HG03060 (cell line): ENCODE data around the gene PRAMEF11.

ENCODE experiments used
- ATAC-seq: cut with Tn5 transposase; IDR thresholded peaks from one replicate; pipeline ENCODE4 v1.9.1; 2021; ENCODE audit warnings: low read depth, moderate number of reproducible peaks; ENCODE audit not compliant: unreplicated experiment

The PRAMEF11 gene

DNA sequence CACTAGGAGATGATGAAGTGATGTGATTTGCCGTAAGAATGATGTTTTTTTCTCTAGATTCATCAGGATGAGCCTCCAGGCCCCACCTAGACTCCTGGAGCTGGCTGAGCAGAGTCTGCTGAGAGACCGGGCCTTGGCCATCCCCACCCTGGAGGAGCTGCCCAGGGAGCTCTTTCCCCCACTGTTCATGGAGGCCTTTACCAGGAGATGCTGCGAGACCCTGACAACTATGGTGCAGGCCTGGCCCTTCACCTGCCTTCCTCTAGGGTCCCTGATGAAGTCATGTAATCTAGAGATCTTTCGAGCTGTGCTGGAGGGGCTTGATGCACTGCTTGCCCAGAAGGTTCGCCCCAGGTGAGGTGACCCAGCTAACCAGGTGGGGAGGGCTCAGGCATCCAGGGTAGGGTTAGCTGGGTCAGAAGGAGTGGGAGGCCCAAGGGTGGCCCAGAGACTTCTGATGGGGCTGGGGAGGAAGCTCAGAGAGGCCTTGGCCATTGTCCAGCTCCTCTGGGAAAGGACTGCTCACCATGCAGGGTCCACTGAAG lies 56.3 kb downstream of the PRAMEF11 start:
- no peak for ATAC-seq
